ENCODE measurements around the gene CMTM5. TPM values are rescaled to one million over a fixed set of nuclear protein-coding genes. Genes with fewer than 3 reads are reported as not detected.
A peak's percentile ranks its signal among the peaks of the same experiment; 100 is the strongest.
"Not testable (repeated sequence)": the region's sequence is repeated elsewhere in the genome, so short reads cannot be mapped to it uniquely, and the experiment has no call there.

The CMTM5 gene
- total RNA-seq, 1 donor from 2014 or later: 2.0 TPM

- H3K36me3 Mint-ChIP-seq (ENCODE audit: low read depth): no peaks in the 10 kb centered on the region
- DNase-seq (ENCODE audit: low read depth, low spot score): no peak
- H3K4me3 Mint-ChIP-seq: no peak overlapping the region
- H3K27me3 Mint-ChIP-seq (ENCODE audit: low read depth): no peaks in the 10 kb centered on the region
- TF ChIP-seq CTCF (conservative IDR thresholded peaks at IDR 0.05): no peak
- H3K27ac Mint-ChIP-seq (ENCODE audit: unreplicated experiment): peak overlapping the region; percentile 62
- H3K4me1 Mint-ChIP-seq: peaks cover 4% of the 10 kb centered on the region
- H3K9me3 Mint-ChIP-seq: no peaks in the 10 kb centered on the region
These were observed 36.8 kb downstream of the CMTM5 start for GRCh38 chr14:23413681-23414080.

- Mint-ChIP-seq H3K4me1 (no peaks in the 10 kb centered on the region), H3K27ac (ENCODE audit: unreplicated experiment) (no peak overlapping the region), H3K9me3 (no peaks in the 10 kb centered on the region), H3K36me3 (ENCODE audit: low read depth) (no peaks in the 10 kb centered on the region), H3K27me3 (ENCODE audit: low read depth) (no peaks in the 10 kb centered on the region), H3K4me3 (no peak overlapping the region)
- TF ChIP-seq CTCF (conservative IDR thresholded peaks at IDR 0.05): no peak
- no peak for DNase-seq (ENCODE audit: low read depth, low spot score)
These were observed 37.4 kb downstream of the CMTM5 start for GRCh38 chr14:23414254-23414653.

GRCh38 chr14:23414906-23415820 lies 38.3 kb downstream of the CMTM5 start:
- Mint-ChIP-seq H3K27ac (ENCODE audit: unreplicated experiment) (no peak overlapping the region), H3K4me1 (peaks cover 1% of the 10 kb centered on the region), H3K4me3 (no peak overlapping the region), H3K27me3 (ENCODE audit: low read depth) (no peaks in the 10 kb centered on the region), H3K9me3 (no peaks in the 10 kb centered on the region), H3K36me3 (ENCODE audit: low read depth) (no peaks in the 10 kb centered on the region)
- no peak for TF ChIP-seq CTCF (conservative IDR thresholded peaks at IDR 0.05)
- DNase-seq (ENCODE audit: low read depth, low spot score): no peak

GRCh38 chr14:23415821-23416778 lies 39.3 kb downstream of the CMTM5 start:
- no peak overlapping the region for H3K27ac Mint-ChIP-seq (ENCODE audit: unreplicated experiment)
- no peaks in the 10 kb centered on the region for H3K27me3 Mint-ChIP-seq (ENCODE audit: low read depth)
- peaks cover 4% of the 10 kb centered on the region for H3K4me1 Mint-ChIP-seq
- no peak overlapping the region for H3K4me3 Mint-ChIP-seq
- no peak for DNase-seq (ENCODE audit: low read depth, low spot score)
- no peaks in the 10 kb centered on the region for H3K36me3 Mint-ChIP-seq (ENCODE audit: low read depth)
- no peaks in the 10 kb centered on the region for H3K9me3 Mint-ChIP-seq
- TF ChIP-seq CTCF (conservative IDR thresholded peaks at IDR 0.05): no peak

- H3K4me1 Mint-ChIP-seq: peaks cover 4% of the 10 kb centered on the region
- TF ChIP-seq CTCF (conservative IDR thresholded peaks at IDR 0.05): no peak
- no peaks in the 10 kb centered on the region for H3K9me3 Mint-ChIP-seq
- no peak overlapping the region for H3K27ac Mint-ChIP-seq (ENCODE audit: unreplicated experiment)
- no peaks in the 10 kb centered on the region for H3K36me3 Mint-ChIP-seq (ENCODE audit: low read depth)
- DNase-seq (ENCODE audit: low read depth, low spot score): no peak
- H3K27me3 Mint-ChIP-seq (ENCODE audit: low read depth): no peaks in the 10 kb centered on the region
- no peak overlapping the region for H3K4me3 Mint-ChIP-seq
These were observed 40.0 kb downstream of the CMTM5 start for GRCh38 chr14:23416801-23417200.

GRCh38 chr14:23417269-23417668 lies 40.4 kb downstream of the CMTM5 start:
- H3K4me1 Mint-ChIP-seq; H3K27ac Mint-ChIP-seq (ENCODE audit: unreplicated experiment); H3K27me3 Mint-ChIP-seq (ENCODE audit: low read depth); H3K36me3 Mint-ChIP-seq (ENCODE audit: low read depth); DNase-seq (ENCODE audit: low read depth, low spot score); H3K9me3 Mint-ChIP-seq; H3K4me3 Mint-ChIP-seq: not testable (repeated sequence)

Data from neural crest cell (in vitro differentiated cells).